ENCODE results near the gene CIB4. TPM values are rescaled to one million over a fixed set of nuclear protein-coding genes. Genes with fewer than 3 reads are reported as not detected.
A peak's percentile ranks its signal among the peaks of the same experiment; 100 is the strongest.

CIB4 gene
- 0.11 TPM for polyA plus RNA-seq (2013, experiment 1 of 2)
- polyA plus RNA-seq (2013, experiment 2 of 2) = 0.11 TPM

GRCh38 chr2:26640781-26641564, at the start of gene CIB4:
TSS of gene CIB4 (minus strand) at chr2:26641366. CDS start at chr2:26641314, 52 bp downstream.
- Histone ChIP-seq H3K27ac (ENCODE audit: low read depth, low read length) (no peak within 1 kb of the TSS), H3K79me1 (ENCODE audit: low read length) (no peaks in the 10 kb centered on the region), H3K4me2 (ENCODE audit: low read length) (no peak within 1 kb of the TSS), H3K4ac (ENCODE audit: low read depth, low read length) (no peak within 1 kb of the TSS), H3K79me2 (ENCODE audit: control insufficient read depth, insufficient read depth, low read length) (no peaks in the 10 kb centered on the region), H3K56ac (ENCODE audit: low read length) (peak within 1 kb of the TSS; percentile 49), H2AK5ac (ENCODE audit: low read length) (no peak within 1 kb of the TSS), H3K27me3 (ENCODE audit: insufficient read depth, low read length, poor library complexity) (no peaks in the 10 kb centered on the region), H2BK120ac (ENCODE audit: low read depth, low read length) (no peak within 1 kb of the TSS), H3K4me3 (ENCODE audit: low read length) (no peak within 1 kb of the TSS), H4K8ac (ENCODE audit: low read depth, low read length) (no peak within 1 kb of the TSS), H3K23ac (ENCODE audit: low read length) (no peak within 1 kb of the TSS), H3K18ac (ENCODE audit: low read length) (no peak within 1 kb of the TSS), H4K5ac (ENCODE audit: low read length) (no peak within 1 kb of the TSS), H3K36me3 (ENCODE audit: control insufficient read depth, insufficient read depth, low read length) (no peaks in the 10 kb centered on the region), H3K9ac (ENCODE audit: low read length) (no peak within 1 kb of the TSS), H3K4me1 (ENCODE audit: control insufficient read depth, low read depth, low read length) (peaks cover 3% of the 10 kb centered on the region), H2BK15ac (replicated peaks; ENCODE audit: low read depth) (no peak within 1 kb of the TSS), H2BK5ac (ENCODE audit: low read length) (no peak within 1 kb of the TSS)
- WGBS (ENCODE audit: extremely low coverage, insufficient coverage, low lambda C conversion rate) = no CpG with 5 or more reads among the region's 8 CpGs
- DNase-seq = peak; percentile 67

- Histone ChIP-seq H3K18ac (ENCODE audit: low read length) (no peak overlapping the region), H3K27ac (ENCODE audit: low read depth, low read length) (no peak overlapping the region), H3K79me2 (ENCODE audit: control insufficient read depth, insufficient read depth, low read length) (no peaks in the 10 kb centered on the region), H4K5ac (ENCODE audit: low read length) (no peak overlapping the region), H3K27me3 (ENCODE audit: insufficient read depth, low read length, poor library complexity) (no peaks in the 10 kb centered on the region), H3K4ac (ENCODE audit: low read depth, low read length) (no peak overlapping the region), H3K36me3 (ENCODE audit: control insufficient read depth, insufficient read depth, low read length) (no peaks in the 10 kb centered on the region), H2AK5ac (ENCODE audit: low read length) (no peak overlapping the region), H3K9ac (ENCODE audit: low read length) (no peak overlapping the region), H3K56ac (ENCODE audit: low read length) (no peak overlapping the region), H3K23ac (ENCODE audit: low read length) (no peak overlapping the region), H2BK5ac (ENCODE audit: low read length) (no peak overlapping the region), H2BK120ac (ENCODE audit: low read depth, low read length) (no peak overlapping the region), H4K8ac (ENCODE audit: low read depth, low read length) (no peak overlapping the region), H3K4me3 (ENCODE audit: low read length) (no peak overlapping the region), H2BK15ac (replicated peaks; ENCODE audit: low read depth) (no peak overlapping the region), H3K79me1 (ENCODE audit: low read length) (no peaks in the 10 kb centered on the region), H3K4me1 (ENCODE audit: control insufficient read depth, low read depth, low read length) (peaks cover 3% of the 10 kb centered on the region), H3K4me2 (ENCODE audit: low read length) (no peak overlapping the region)
- no peak for DNase-seq
- no CpG with 5 or more reads among the region's 5 CpGs for WGBS (ENCODE audit: extremely low coverage, insufficient coverage, low lambda C conversion rate)
Observed at GRCh38 chr2:26687801-26688200, 46.6 kb upstream of the CIB4 start.

- Histone ChIP-seq H4K5ac (ENCODE audit: low read length) (no peak overlapping the region), H3K23ac (ENCODE audit: low read length) (no peak overlapping the region), H3K18ac (ENCODE audit: low read length) (no peak overlapping the region), H3K4ac (ENCODE audit: low read depth, low read length) (no peak overlapping the region), H3K79me2 (ENCODE audit: control insufficient read depth, insufficient read depth, low read length) (no peaks in the 10 kb centered on the region), H3K27ac (ENCODE audit: low read depth, low read length) (no peak overlapping the region), H3K27me3 (ENCODE audit: insufficient read depth, low read length, poor library complexity) (no peaks in the 10 kb centered on the region), H3K4me1 (ENCODE audit: control insufficient read depth, low read depth, low read length) (peaks cover 3% of the 10 kb centered on the region), H4K8ac (ENCODE audit: low read depth, low read length) (no peak overlapping the region), H3K4me2 (ENCODE audit: low read length) (no peak overlapping the region), H2BK15ac (replicated peaks; ENCODE audit: low read depth) (no peak overlapping the region), H2AK5ac (ENCODE audit: low read length) (no peak overlapping the region), H3K79me1 (ENCODE audit: low read length) (no peaks in the 10 kb centered on the region), H3K4me3 (ENCODE audit: low read length) (no peak overlapping the region), H2BK120ac (ENCODE audit: low read depth, low read length) (no peak overlapping the region), H2BK5ac (ENCODE audit: low read length) (no peak overlapping the region), H3K9ac (ENCODE audit: low read length) (no peak overlapping the region), H3K36me3 (ENCODE audit: control insufficient read depth, insufficient read depth, low read length) (no peaks in the 10 kb centered on the region), H3K56ac (ENCODE audit: low read length) (no peak overlapping the region)
- no peak for DNase-seq
- no CpG with 5 or more reads among the region's 4 CpGs for WGBS (ENCODE audit: extremely low coverage, insufficient coverage, low lambda C conversion rate)
Observed at GRCh38 chr2:26687328-26687727, 46.2 kb upstream of the CIB4 start.

GRCh38 chr2:26685989-26686839, 45.0 kb upstream of the CIB4 start:
- WGBS (ENCODE audit: extremely low coverage, insufficient coverage, low lambda C conversion rate) = no CpG with 5 or more reads among the region's 16 CpGs
- no peak overlapping the region for H3K9ac ChIP-seq (ENCODE audit: low read length)
- H2BK120ac ChIP-seq (ENCODE audit: low read depth, low read length) = no peak overlapping the region
- no peak overlapping the region for H3K18ac ChIP-seq (ENCODE audit: low read length)
- H3K27me3 ChIP-seq (ENCODE audit: insufficient read depth, low read length, poor library complexity) = no peaks in the 10 kb centered on the region
- no peak overlapping the region for H3K27ac ChIP-seq (ENCODE audit: low read depth, low read length)
- H3K4me3 ChIP-seq (ENCODE audit: low read length) = no peak overlapping the region
- no peaks in the 10 kb centered on the region for H3K79me1 ChIP-seq (ENCODE audit: low read length)
- H4K8ac ChIP-seq (ENCODE audit: low read depth, low read length) = no peak overlapping the region
- no peak overlapping the region for H3K23ac ChIP-seq (ENCODE audit: low read length)
- H2BK5ac ChIP-seq (ENCODE audit: low read length) = no peak overlapping the region
- H3K4ac ChIP-seq (ENCODE audit: low read depth, low read length) = no peak overlapping the region
- H3K56ac ChIP-seq (ENCODE audit: low read length) = no peak overlapping the region
- H2BK15ac ChIP-seq (replicated peaks; ENCODE audit: low read depth) = no peak overlapping the region
- H3K4me2 ChIP-seq (ENCODE audit: low read length) = no peak overlapping the region
- no peaks in the 10 kb centered on the region for H3K4me1 ChIP-seq (ENCODE audit: control insufficient read depth, low read depth, low read length)
- H3K36me3 ChIP-seq (ENCODE audit: control insufficient read depth, insufficient read depth, low read length) = no peaks in the 10 kb centered on the region
- peak; percentile 36 for DNase-seq
- H2AK5ac ChIP-seq (ENCODE audit: low read length) = no peak overlapping the region
- no peak overlapping the region for H4K5ac ChIP-seq (ENCODE audit: low read length)
- H3K79me2 ChIP-seq (ENCODE audit: control insufficient read depth, insufficient read depth, low read length) = no peaks in the 10 kb centered on the region

GRCh38 chr2:26685341-26685740, 44.2 kb upstream of the CIB4 start:
- H3K36me3 ChIP-seq (ENCODE audit: control insufficient read depth, insufficient read depth, low read length) = no peaks in the 10 kb centered on the region
- no peaks in the 10 kb centered on the region for H3K79me1 ChIP-seq (ENCODE audit: low read length)
- no peak overlapping the region for H3K9ac ChIP-seq (ENCODE audit: low read length)
- H3K4ac ChIP-seq (ENCODE audit: low read depth, low read length) = no peak overlapping the region
- H3K27ac ChIP-seq (ENCODE audit: low read depth, low read length) = no peak overlapping the region
- H3K23ac ChIP-seq (ENCODE audit: low read length) = no peak overlapping the region
- H2BK120ac ChIP-seq (ENCODE audit: low read depth, low read length) = no peak overlapping the region
- H3K79me2 ChIP-seq (ENCODE audit: control insufficient read depth, insufficient read depth, low read length) = no peaks in the 10 kb centered on the region
- H2AK5ac ChIP-seq (ENCODE audit: low read length) = no peak overlapping the region
- no peak overlapping the region for H4K8ac ChIP-seq (ENCODE audit: low read depth, low read length)
- no peak for DNase-seq
- H3K18ac ChIP-seq (ENCODE audit: low read length) = no peak overlapping the region
- no peak overlapping the region for H3K4me2 ChIP-seq (ENCODE audit: low read length)
- H3K4me1 ChIP-seq (ENCODE audit: control insufficient read depth, low read depth, low read length) = no peaks in the 10 kb centered on the region
- H2BK5ac ChIP-seq (ENCODE audit: low read length) = no peak overlapping the region
- no peak overlapping the region for H2BK15ac ChIP-seq (replicated peaks; ENCODE audit: low read depth)
- H3K56ac ChIP-seq (ENCODE audit: low read length) = no peak overlapping the region
- no peaks in the 10 kb centered on the region for H3K27me3 ChIP-seq (ENCODE audit: insufficient read depth, low read length, poor library complexity)
- H3K4me3 ChIP-seq (ENCODE audit: low read length) = no peak overlapping the region
- no peak overlapping the region for H4K5ac ChIP-seq (ENCODE audit: low read length)
- WGBS (ENCODE audit: extremely low coverage, insufficient coverage, low lambda C conversion rate) = no CpG with 5 or more reads among the region's 5 CpGs

Measured in mesendoderm (in vitro differentiated cells).